Hepatocyte (in vitro differentiated cells): ENCODE results near the gene LDLRAD4.

Experiments used
- CTCF ChIP-seq: fragments of 200-600 bp; sonication (generic); IDR thresholded peaks from 2 replicates; pipeline ENCODE4 v1.5.1; 2016; ENCODE audit warnings: antibody characterized with exemption, mild to moderate bottlenecking; ENCODE audit not compliant: poor library complexity
- EZH2 ChIP-seq: fragments of 200-600 bp; sonication (generic); IDR thresholded peaks from 2 replicates; pipeline ENCODE4 v1.6.1; 2016; ENCODE audit warnings: antibody characterized with exemption, mild to moderate bottlenecking, borderline replicate concordance
- EZH2phosphoT487 ChIP-seq: fragments of 200-600 bp; sonication (generic); IDR thresholded peaks from one replicate; pipeline ENCODE4 v1.6.1; 2018; ENCODE audit warnings: antibody characterized with exemption, mild to moderate bottlenecking, low read depth, moderate library complexity; ENCODE audit not compliant: unreplicated experiment, severe bottlenecking

GRCh38 chr18:13511961-13512577, 293.5 kb downstream of the LDLRAD4 start:
- TF ChIP-seq CTCF, result no peak
- no peak for TF ChIP-seq EZH2
- no peak for TF ChIP-seq EZH2phosphoT487
